PC-3 (cell line): ENCODE measurements around the gene PRKCE. TPM values are rescaled to one million over a fixed set of nuclear protein-coding genes. Genes with fewer than 3 reads are reported as not detected.

Source experiments
- ATAC-seq: fragments of 200-7000 bp; cut with Tn5 transposase; 2 replicates; pipeline ENCODE4 v1.9.1; 2020; ENCODE audit warnings: mild to moderate bottlenecking, moderate library complexity
- BruUV-seq: library from RNA; stranded (reverse); fragments of 400-500 nt; replicated peaks from 2 replicates; lab custom pipeline; 2021; lab: Mats Ljungman, UMichigan
- CTCF ChIA-PET: fragments of 300-600 bp; sonication (Branson Sonifier 250); formaldehyde crosslinking; loops from one replicate; lab custom pipeline; 2022; ENCODE audit warnings: antibody characterized with exemption; lab: Charles Lee
- POLR2A ChIA-PET: fragments of 300-600 bp; sonication (Branson Sonifier 250); formaldehyde crosslinking; loops from one replicate; lab custom pipeline; 2022; ENCODE audit warnings: antibody characterized with exemption; ENCODE audit not compliant: unreplicated experiment; lab: Charles Lee
- DNase-seq: peaks from one replicate; pipeline ENCODE4 v3.0.0-alpha.2; 2015
- H2AFZ ChIP-seq: fragments of 300-600 bp; sonication (generic); 2 replicates; pipeline ENCODE4 v1.6.0; 2016; ENCODE audit warnings: antibody characterized with exemption, low read length
- H3F3A ChIP-seq: fragments of 300-600 bp; sonication (generic); one replicate; pipeline ENCODE4 v1.6.0; 2017; ENCODE audit warnings: antibody characterized with exemption, low read length, control low read depth, mild to moderate bottlenecking; ENCODE audit not compliant: unreplicated experiment
- H3K27ac ChIP-seq: fragments of 300-600 bp; sonication (generic); 2 replicates; pipeline ENCODE4 v1.5.1; 2016; ENCODE audit warnings: mild to moderate bottlenecking, low read length
- H3K27me3 ChIP-seq: fragments of 300-600 bp; sonication (generic); 2 replicates; pipeline ENCODE4 v1.6.1; 2016; ENCODE audit warnings: low read length, mixed read lengths
- H3K36me3 ChIP-seq: fragments of 300-600 bp; sonication (generic); 2 replicates; pipeline ENCODE4 v1.6.1; 2016; ENCODE audit warnings: low read depth, mixed run types, low read length, mixed read lengths
- H3K4me1 ChIP-seq: fragments of 300-600 bp; sonication (generic); 2 replicates; pipeline ENCODE4 v1.5.1; 2016; ENCODE audit warnings: low read length; ENCODE audit not compliant: insufficient read depth
- H3K4me2 ChIP-seq: fragments of 300-600 bp; sonication (generic); 2 replicates; pipeline ENCODE4 v1.6.0; 2016; ENCODE audit warnings: low read length
- H3K4me3 ChIP-seq: fragments of 300-600 bp; sonication (generic); 2 replicates; pipeline ENCODE4 v1.5.1; 2016; ENCODE audit warnings: mild to moderate bottlenecking, low read length, mixed read lengths
- H3K79me2 ChIP-seq: fragments of 300-600 bp; sonication (generic); 2 replicates; pipeline ENCODE4 v1.6.1; 2017; ENCODE audit warnings: low read length, mixed read lengths
- H3K9ac ChIP-seq: fragments of 300-600 bp; sonication (generic); 2 replicates; pipeline ENCODE4 v1.6.0; 2016; ENCODE audit warnings: mild to moderate bottlenecking, low read length
- H3K9me2 ChIP-seq: fragments of 300-600 bp; sonication (generic); replicated peaks from 2 replicates; pipeline ENCODE4 v1.6.1; 2016; ENCODE audit warnings: mixed run types, low read length, mixed read lengths
- H3K9me3 ChIP-seq: fragments of 300-600 bp; sonication (generic); 2 replicates; pipeline ENCODE4 v1.6.1; 2016; ENCODE audit warnings: low read length, mixed read lengths
- H4K20me1 ChIP-seq: fragments of 300-600 bp; sonication (generic); 2 replicates; pipeline ENCODE4 v1.6.1; 2016; ENCODE audit warnings: low read length, mixed read lengths
- EZH2 ChIP-seq: fragments of 300-600 bp; sonication (generic); IDR thresholded peaks from one replicate; pipeline ENCODE4 v1.6.1; 2017; ENCODE audit warnings: antibody characterized with exemption, mild to moderate bottlenecking, low read length; ENCODE audit not compliant: unreplicated experiment
- EZH2phosphoT487 ChIP-seq: fragments of 300-600 bp; sonication (generic); IDR thresholded peaks from 2 replicates; pipeline ENCODE4 v1.6.1; 2018; ENCODE audit warnings: mild to moderate bottlenecking, antibody characterized with exemption, low read length, borderline replicate concordance
- intact Hi-C: fragments of 100-400 bp; cut with micrococcal nuclease; formaldehyde crosslinking; loops from 2 replicates; pipeline ENCODE4 v1.9.0; 2023
- total RNA-seq: library from RNA; depleted of rRNA; stranded (reverse); fragments of >200 nt; gene quantifications from 2 replicates; pipeline ENCODE4 v1.2.3, GENCODE V29; 2014
- TF ChIP-seq, protein P1 (sequence below): fragments of 300-600 bp; sonication (generic); conservative IDR thresholded peaks from 2 replicates; pipeline ENCODE4 v1.5.1; 2017; ENCODE audit warnings: antibody characterized with exemption, low read depth, mild to moderate bottlenecking, low read length

The PRKCE gene
- total RNA-seq, 1 experiment from 2014 or later: 7.0 TPM

DNA sequence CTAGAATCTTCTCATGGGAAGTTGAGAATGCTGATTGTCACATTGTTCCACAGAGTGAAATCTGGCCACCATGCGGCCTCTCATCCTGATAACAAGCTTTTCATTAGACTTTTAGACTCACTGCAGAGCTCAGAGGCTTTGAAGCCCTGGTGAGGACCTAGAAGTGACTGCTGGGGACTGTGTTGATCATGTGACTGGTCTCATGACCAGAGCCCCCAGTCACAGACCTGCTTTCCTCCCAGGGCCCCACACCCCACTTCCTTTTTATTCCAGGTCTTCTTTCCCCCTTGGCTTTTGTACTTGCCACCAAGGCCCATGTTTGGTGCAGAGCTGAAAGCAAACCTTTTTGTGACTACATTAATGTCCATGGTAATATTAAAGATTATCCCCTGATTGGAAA lies 45.2 kb downstream of the PRKCE start:
- no peaks in the 10 kb centered on the region for H3K27me3 ChIP-seq
- no peaks in the 10 kb centered on the region for H3F3A ChIP-seq
- H4K20me1 ChIP-seq: no peaks in the 10 kb centered on the region
- ChIA-PET POLR2A (no interaction called here), CTCF (interaction anchor here (0.5 kb wide), 1 partner anchor 47 kb away, joined by 3 read pairs; no protein-coding TSS in a partner anchor)
- no peak overlapping the region for H3K9ac ChIP-seq
- no TSS peak for BruUV-seq
- H3K27ac ChIP-seq: no peak overlapping the region
- no peaks in the 10 kb centered on the region for H3K9me2 ChIP-seq
- no peak overlapping the region for H2AFZ ChIP-seq
- intact Hi-C loops: no loop called here
- TF ChIP-seq EZH2phosphoT487: no peak
- TF ChIP-seq, protein P1, sequence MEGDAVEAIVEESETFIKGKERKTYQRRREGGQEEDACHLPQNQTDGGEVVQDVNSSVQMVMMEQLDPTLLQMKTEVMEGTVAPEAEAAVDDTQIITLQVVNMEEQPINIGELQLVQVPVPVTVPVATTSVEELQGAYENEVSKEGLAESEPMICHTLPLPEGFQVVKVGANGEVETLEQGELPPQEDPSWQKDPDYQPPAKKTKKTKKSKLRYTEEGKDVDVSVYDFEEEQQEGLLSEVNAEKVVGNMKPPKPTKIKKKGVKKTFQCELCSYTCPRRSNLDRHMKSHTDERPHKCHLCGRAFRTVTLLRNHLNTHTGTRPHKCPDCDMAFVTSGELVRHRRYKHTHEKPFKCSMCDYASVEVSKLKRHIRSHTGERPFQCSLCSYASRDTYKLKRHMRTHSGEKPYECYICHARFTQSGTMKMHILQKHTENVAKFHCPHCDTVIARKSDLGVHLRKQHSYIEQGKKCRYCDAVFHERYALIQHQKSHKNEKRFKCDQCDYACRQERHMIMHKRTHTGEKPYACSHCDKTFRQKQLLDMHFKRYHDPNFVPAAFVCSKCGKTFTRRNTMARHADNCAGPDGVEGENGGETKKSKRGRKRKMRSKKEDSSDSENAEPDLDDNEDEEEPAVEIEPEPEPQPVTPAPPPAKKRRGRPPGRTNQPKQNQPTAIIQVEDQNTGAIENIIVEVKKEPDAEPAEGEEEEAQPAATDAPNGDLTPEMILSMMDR: no peak
- 0 out of 2 replicates have a peak, but pooled peaks cover 6% of the 10 kb centered on the region for H3K79me2 ChIP-seq
- DNase-seq (no peak), ATAC-seq (no peak)
- no peaks in the 10 kb centered on the region for H3K9me3 ChIP-seq
- H3K4me3 ChIP-seq: no peak overlapping the region
- peaks cover 24% of the 10 kb centered on the region for H3K4me1 ChIP-seq
- H3K4me2 ChIP-seq: no peak overlapping the region
- H3K36me3 ChIP-seq: no peaks in the 10 kb centered on the region

DNA sequence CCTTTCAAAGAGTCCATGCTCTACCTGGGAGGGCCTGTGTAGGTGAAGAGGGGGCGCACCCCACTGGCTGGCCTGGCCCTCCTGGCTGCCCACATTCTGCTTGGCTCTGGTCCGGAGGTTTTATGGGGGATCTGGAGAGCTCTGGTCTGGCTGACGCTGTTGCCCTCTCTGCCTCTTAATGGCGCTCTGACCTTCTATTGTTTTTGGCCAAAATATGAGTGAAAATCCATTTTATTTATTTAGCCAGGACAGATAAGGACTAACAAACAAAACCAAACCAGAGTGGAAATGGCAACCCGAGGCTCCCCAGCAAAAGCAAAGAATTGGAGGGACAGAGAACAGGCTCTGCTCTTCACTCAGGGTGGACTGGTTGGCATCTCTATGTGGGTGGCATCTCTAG lies 45.7 kb downstream of the PRKCE start:
- POLR2A ChIA-PET: no interaction called here
- no peaks in the 10 kb centered on the region for H4K20me1 ChIP-seq
- no peaks in the 10 kb centered on the region for H3K9me2 ChIP-seq
- H3K4me3 ChIP-seq: no peak overlapping the region
- H3K27ac ChIP-seq: no peak overlapping the region
- H2AFZ ChIP-seq: no peak overlapping the region
- no peaks in the 10 kb centered on the region for H3F3A ChIP-seq
- TF ChIP-seq, protein P1: no peak
- TF ChIP-seq EZH2phosphoT487 (no peak), EZH2 (no peak)
- H3K9ac ChIP-seq: no peak overlapping the region
- BruUV-seq: no TSS peak
- CTCF ChIA-PET: interaction anchor here (0.5 kb wide), 1 partner anchor 48 kb away, joined by 3 read pairs; no protein-coding TSS in a partner anchor
- H3K4me1 ChIP-seq: peaks cover 24% of the 10 kb centered on the region
- H3K36me3 ChIP-seq: no peaks in the 10 kb centered on the region
- H3K9me3 ChIP-seq: no peaks in the 10 kb centered on the region
- no peak for ATAC-seq
- no peak for DNase-seq
- no peak overlapping the region for H3K4me2 ChIP-seq
- 0 out of 2 replicates have a peak, but pooled peaks cover 6% of the 10 kb centered on the region for H3K79me2 ChIP-seq
- H3K27me3 ChIP-seq: no peaks in the 10 kb centered on the region
- intact Hi-C loops: no loop called here

DNA sequence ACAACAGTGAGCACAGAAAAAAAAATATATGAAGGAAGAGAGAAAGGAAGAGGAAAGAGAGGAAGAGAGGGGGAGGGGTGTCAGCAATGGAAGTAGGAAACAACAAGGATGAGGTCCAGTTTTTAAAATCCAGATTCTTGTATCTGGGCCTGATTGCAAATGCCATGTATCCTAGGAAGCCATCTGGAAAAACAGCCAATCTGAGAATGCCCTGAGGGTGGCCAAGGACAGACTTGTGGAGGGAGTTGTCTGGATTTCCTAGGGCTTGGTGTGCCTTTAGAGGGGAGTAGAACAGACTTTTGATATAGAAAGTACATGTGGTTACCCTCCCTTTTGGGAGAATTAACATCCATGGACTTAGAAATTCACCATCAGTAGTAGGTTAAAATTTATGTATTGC lies 47.1 kb downstream of the PRKCE start:
- POLR2A ChIA-PET: interaction anchor here (0.6 kb wide), 1 partner anchor 49 kb away, joined by 3 read pairs; no protein-coding TSS in a partner anchor

More for the DNA sequence above, 47.1 kb downstream of the PRKCE start:
- no peaks in the 10 kb centered on the region for H3K9me2 ChIP-seq
- peaks cover 24% of the 10 kb centered on the region for H3K4me1 ChIP-seq
- peak; percentile 19 for ATAC-seq
- H3K9me3 ChIP-seq: no peaks in the 10 kb centered on the region
- no peak overlapping the region for H3K9ac ChIP-seq
- TF ChIP-seq EZH2phosphoT487 (no peak), EZH2 (no peak)
- TF ChIP-seq, protein P1: no peak
- no peaks in the 10 kb centered on the region for H3F3A ChIP-seq
- H3K27me3 ChIP-seq: no peaks in the 10 kb centered on the region
- no peak overlapping the region for H3K4me3 ChIP-seq
- H2AFZ ChIP-seq: no peak overlapping the region
- H4K20me1 ChIP-seq: no peaks in the 10 kb centered on the region
- CTCF ChIA-PET: interaction anchor here (0.8 kb wide), 1 partner anchor 80 kb away, joined by 3 read pairs; no protein-coding TSS in a partner anchor
- intact Hi-C loops: no loop called here
- 0 out of 2 replicates have a peak, but pooled peaks cover 6% of the 10 kb centered on the region for H3K79me2 ChIP-seq
- peak overlapping the region; percentile 62; the same call in 1 of the 2 replicates for H3K4me2 ChIP-seq
- peak; percentile 23 for DNase-seq
- H3K27ac ChIP-seq: peak overlapping the region; percentile 58
- no TSS peak for BruUV-seq
- H3K36me3 ChIP-seq: no peaks in the 10 kb centered on the region
